GM12878 (cell line): ENCODE data around the gene GBA2. TPM values are rescaled to one million over a fixed set of nuclear protein-coding genes. Genes with fewer than 3 reads are reported as not detected.

Experiments used
- ATF2 ChIP-seq: IDR thresholded peaks from 2 replicates; pipeline ENCODE4 v1.6.1; 2012; ENCODE audit warnings: low read length, inconsistent platforms
- BCL11A ChIP-seq: IDR thresholded peaks from 2 replicates; pipeline ENCODE4 v1.6.1; 2011; ENCODE audit warnings: low read depth, low read length
- CHD2 ChIP-seq: IDR thresholded peaks from 2 replicates; pipeline ENCODE4 v1.6.1; 2011; ENCODE audit warnings: low read depth, low read length, improper control_type of control experiment, borderline replicate concordance
- CTCF ChIP-seq, 3 experiments: IDR thresholded peaks in 2 of 3; conservative IDR thresholded peaks in 1 of 3; 2 replicates each; pipeline ENCODE4 v1.5.1; 2011; ENCODE audit warnings: low read depth in 3 of 3, low read length in 3 of 3, mild to moderate bottlenecking in 3 of 3, control low read depth in 2 of 3, moderate library complexity in 2 of 3, inconsistent platforms in 1 of 3, mixed read lengths in 1 of 3; ENCODE audit not compliant: control insufficient read depth in 2 of 3, insufficient read depth in 1 of 3; ENCODE audit errors: extremely low read depth in 1 of 3
- EED ChIP-seq: sonication (generic); IDR thresholded peaks from 2 replicates; pipeline ENCODE4 v1.6.1; 2016; ENCODE audit warnings: antibody characterized with exemption, low read depth
- ELK1 ChIP-seq: IDR thresholded peaks from 2 replicates; pipeline ENCODE4 v1.6.1; 2012; ENCODE audit warnings: low read depth, low read length, improper control_type of control experiment
- GATAD2B ChIP-seq: fragments of 450-650 bp; conservative IDR thresholded peaks from 2 replicates; pipeline ENCODE4 v1.6.1; 2017; ENCODE audit warnings: low read depth, mild to moderate bottlenecking, moderate library complexity
- HCFC1 ChIP-seq: fragments of 150-350 bp; IDR thresholded peaks from 2 replicates; pipeline ENCODE4 v1.6.1; 2014; ENCODE audit warnings: low read length
- IKZF1 ChIP-seq: fragments of 450-650 bp; conservative IDR thresholded peaks from 2 replicates; pipeline ENCODE4 v1.6.1; 2017; ENCODE audit warnings: antibody characterized with exemption, mild to moderate bottlenecking
- PBX3 ChIP-seq: IDR thresholded peaks from 2 replicates; pipeline ENCODE4 v1.6.1; 2011; ENCODE audit warnings: mild to moderate bottlenecking, low read depth, low read length, moderate library complexity; ENCODE audit not compliant: insufficient replicate concordance
- POLR2A ChIP-seq: IDR thresholded peaks from 2 replicates; pipeline ENCODE4 v1.6.1; 2011; ENCODE audit warnings: low read depth, mild to moderate bottlenecking, low read length
- POLR2AphosphoS5 ChIP-seq: IDR thresholded peaks from 2 replicates; pipeline ENCODE4 v1.6.1; 2011; ENCODE audit warnings: mild to moderate bottlenecking, low read length, inconsistent platforms
- POU2F2 ChIP-seq: IDR thresholded peaks from 3 replicates; pipeline ENCODE4 v1.6.1; 2011; ENCODE audit warnings: low read depth, mild to moderate bottlenecking, low read length, borderline replicate concordance
- RB1 ChIP-seq: fragments of 450-650 bp; formaldehyde crosslinking; IDR thresholded peaks from 2 replicates; pipeline ENCODE4 v1.6.1; 2017; ENCODE audit warnings: mild to moderate bottlenecking, borderline replicate concordance
- RELB ChIP-seq: fragments of 450-650 bp; IDR thresholded peaks from 2 replicates; pipeline ENCODE4 v1.6.1; 2017; ENCODE audit warnings: low read depth, mild to moderate bottlenecking, moderate library complexity
- SMARCA5 ChIP-seq: fragments of 450-650 bp; IDR thresholded peaks from 2 replicates; pipeline ENCODE4 v1.6.1; 2017; ENCODE audit warnings: mild to moderate bottlenecking
- SPI1 ChIP-seq: IDR thresholded peaks from 2 replicates; pipeline ENCODE4 v1.6.1; 2011; ENCODE audit warnings: low read depth, mild to moderate bottlenecking, low read length, moderate library complexity, borderline replicate concordance; ENCODE audit not compliant: insufficient read depth
- USF1 ChIP-seq: IDR thresholded peaks from 2 replicates; pipeline ENCODE4 v1.6.1; 2011; ENCODE audit warnings: borderline replicate concordance, low read depth, mild to moderate bottlenecking, moderate library complexity, mixed read lengths, low read length; ENCODE audit not compliant: insufficient read depth; ENCODE audit errors: extremely low read length
- ZBED1 ChIP-seq: IDR thresholded peaks from 2 replicates; pipeline ENCODE4 v1.6.1; 2016; ENCODE audit warnings: borderline replicate concordance
- polyA plus RNA-seq, 11 experiments: library from polyadenylated mRNA; depleted of rRNA in 4 of 11; unstranded in 6 of 11; stranded (reverse) in 5 of 11; fragments of >200 nt; fragmentation: Nextera tagmentation in 4 of 11; fragmentation: Illumina TruSeq in 1 of 11; extraction: Ambion mirVana in 4 of 11; extraction: Trizol in 1 of 11; gene quantifications; 1 replicate in 1 of 11; 2 replicates in 10 of 11; pipeline versions ENCODE4 v1.2.1 to v1.2.3, GENCODE V29; 2011 to 2016; ENCODE audit warnings: inconsistent platforms in 2 of 11, missing spikeins in 2 of 11, low read depth in 1 of 11
- total RNA-seq, 4 experiments: library from RNA; depleted of rRNA in 3 of 4; stranded (reverse); fragments of >200 nt in 3 of 4; fragmentation: Illumina TruSeq in 1 of 4; extraction: Trizol in 1 of 4; gene quantifications; 2 replicates each; pipeline versions ENCODE4 v1.2.1 to v1.2.3, GENCODE V29; 2013 to 2021

GBA2 gene
- total and polyA plus RNA-seq, 10 of the 15 experiments (the other 5 are each of a cell fraction or from before 2014, with no cell fraction given) = 15.3 to 45.1 (median 29.1) TPM

GRCh38 chr9:35729700-35730485 lies 19.1 kb downstream of the GBA2 start (continued):
- TF ChIP-seq RELB = peak; percentile 81
- no peak for TF ChIP-seq HCFC1
- peak; percentile 29; the same call in 1 of the 2 replicates for TF ChIP-seq POLR2A
- no peak for TF ChIP-seq ELK1
- peak; percentile 38; the same call in 1 of the 2 replicates for TF ChIP-seq BCL11A
- TF ChIP-seq POU2F2 = 0 out of 3 replicates have a peak, but pooled peaks have one; percentile 34
- peak; percentile 75 for TF ChIP-seq EED
- TF ChIP-seq POLR2AphosphoS5 = no peak
- no peak for TF ChIP-seq PBX3
- peak; percentile 53 to 59 (median 53) for TF ChIP-seq CTCF (IDR thresholded peaks at IDR 0.05 in 2 of 3, conservative IDR thresholded peaks at IDR 0.05 in 1 of 3; ENCODE audit: control insufficient read depth in 2 of 3, extremely low read depth in 1 of 3, insufficient read depth in 1 of 3, low read depth in 3 of 3, low read length in 3 of 3)
- TF ChIP-seq RB1 = no peak
- no peak for TF ChIP-seq ATF2
- peak; percentile 92 for TF ChIP-seq SPI1
- no peak for TF ChIP-seq ZBED1
- no peak for TF ChIP-seq USF1
- TF ChIP-seq SMARCA5 = peak; percentile 40
- TF ChIP-seq GATAD2B = peak; percentile 29; the same call in 1 of the 2 replicates
- 0 out of 2 replicates have a peak, but pooled peaks have one; percentile 13 for TF ChIP-seq CHD2
- TF ChIP-seq IKZF1 = peak; percentile 81
